ENCODE measurements around the gene ADNP.
A peak's percentile ranks its signal among the peaks of the same experiment; 100 is the strongest.

Gene ADNP

GRCh38 chr20:50844430-50845100 lies 86.7 kb downstream of the ADNP start:
- DNase-seq, result peak in 1 of 2 donors; percentile 5

- DNase-seq, result no peak
These were observed 87.6 kb downstream of the ADNP start for GRCh38 chr20:50843331-50844276.

GRCh38 chr20:50842821-50843220 lies 88.4 kb downstream of the ADNP start:
- DNase-seq, result no peak

All from CD4-positive, alpha-beta T cell treated with Interleukin-4 for 1 hour (primary cell).